GM15510 (cell line): ENCODE data around the gene PCGF1.

ENCODE experiments used
- POLR2A ChIP-seq: IDR thresholded peaks from 3 replicates; pipeline ENCODE4 v1.6.1; 2011; ENCODE audit warnings: borderline replicate concordance; ENCODE audit not compliant: insufficient read length; ENCODE audit errors: extremely low read depth

The PCGF1 gene

GRCh38 chr2:74514368-74515270 lies 7.1 kb upstream of the PCGF1 start, which contains the start of gene TLX2:
Gene TLX2 (plus strand): TSS chr2:74514450. CDS start chr2:74514807, 357 bp downstream.
- no peak for TF ChIP-seq POLR2A

DNA sequence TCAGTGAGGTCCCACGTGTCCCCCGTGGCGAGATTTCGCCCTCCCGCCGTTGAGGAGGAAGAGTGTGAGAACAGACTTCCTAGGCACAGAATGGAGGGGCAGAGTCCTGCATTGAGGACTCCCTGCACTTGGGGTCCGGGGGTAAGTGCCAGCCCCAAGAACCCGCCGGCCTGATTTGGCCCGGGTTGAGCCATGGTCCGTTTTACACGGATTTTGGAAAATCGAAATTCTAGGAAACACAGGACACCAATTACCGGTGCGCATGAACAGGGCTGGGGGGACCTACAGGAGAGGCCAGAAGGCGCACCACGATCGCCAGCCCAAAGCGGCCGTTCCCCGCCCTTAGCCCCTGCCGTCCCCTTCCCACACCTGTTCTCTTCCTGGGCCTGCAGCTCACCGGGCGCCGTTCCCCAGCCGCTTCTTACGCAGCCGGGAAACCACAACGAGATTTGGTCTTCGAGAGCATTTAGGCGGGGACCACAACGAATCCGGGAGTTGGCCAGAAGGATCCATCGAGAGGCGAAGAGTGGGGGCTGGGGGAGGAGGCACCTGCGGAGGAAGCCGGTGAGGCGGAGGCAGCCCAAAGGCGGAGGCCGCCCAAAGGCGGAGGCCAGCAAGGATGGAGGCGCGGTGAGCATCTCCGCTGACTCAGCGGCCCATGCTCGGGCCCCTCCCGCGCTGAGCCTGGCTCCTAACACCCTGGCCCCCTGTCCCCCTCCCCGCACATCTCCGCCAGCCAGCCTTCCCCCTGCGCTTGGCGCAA lies 6.3 kb upstream of the PCGF1 start:
- no peak for TF ChIP-seq POLR2A

DNA sequence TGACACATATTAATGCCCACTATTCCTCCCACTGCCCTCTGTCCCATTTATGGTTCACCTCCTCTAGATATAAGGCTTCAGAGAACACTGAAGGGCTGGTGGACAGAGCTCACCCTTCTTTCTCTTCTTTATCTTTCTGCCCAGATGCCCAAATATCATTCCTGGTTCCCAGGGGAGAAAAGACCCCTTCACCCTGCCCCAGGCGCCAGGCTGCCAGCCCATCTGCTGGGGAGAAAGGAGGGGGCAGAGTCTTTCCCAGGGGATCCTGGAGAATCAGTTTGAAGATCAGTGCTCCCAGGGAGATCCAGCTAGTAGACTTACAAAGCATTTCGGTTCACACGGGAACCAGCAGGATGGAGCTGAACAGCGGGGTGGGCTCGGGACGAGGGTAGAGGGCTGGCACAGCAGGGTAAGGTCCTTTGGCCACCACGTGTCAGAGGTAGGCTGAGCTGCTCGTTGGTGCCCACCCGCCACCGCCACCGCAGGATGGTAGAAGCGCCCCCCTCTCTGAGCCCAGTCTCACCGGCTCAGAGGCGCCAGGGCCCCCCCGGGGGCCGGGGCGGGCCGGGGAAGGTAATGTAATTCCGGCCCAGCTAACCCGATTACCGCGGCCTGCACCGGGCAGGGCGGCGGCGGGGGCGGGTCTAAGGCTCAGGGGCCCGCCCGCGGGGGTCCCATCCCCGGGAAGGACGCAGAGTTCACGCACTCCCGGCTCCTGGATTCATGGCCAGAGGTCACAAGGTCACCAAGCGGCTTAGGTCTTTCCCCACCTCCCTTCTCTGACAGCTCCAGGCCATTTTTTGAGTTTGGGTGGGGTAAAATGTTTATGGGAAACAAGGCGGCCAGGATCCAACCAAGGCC lies 5.5 kb upstream of the PCGF1 start:
- TF ChIP-seq POLR2A, result no peak

DNA sequence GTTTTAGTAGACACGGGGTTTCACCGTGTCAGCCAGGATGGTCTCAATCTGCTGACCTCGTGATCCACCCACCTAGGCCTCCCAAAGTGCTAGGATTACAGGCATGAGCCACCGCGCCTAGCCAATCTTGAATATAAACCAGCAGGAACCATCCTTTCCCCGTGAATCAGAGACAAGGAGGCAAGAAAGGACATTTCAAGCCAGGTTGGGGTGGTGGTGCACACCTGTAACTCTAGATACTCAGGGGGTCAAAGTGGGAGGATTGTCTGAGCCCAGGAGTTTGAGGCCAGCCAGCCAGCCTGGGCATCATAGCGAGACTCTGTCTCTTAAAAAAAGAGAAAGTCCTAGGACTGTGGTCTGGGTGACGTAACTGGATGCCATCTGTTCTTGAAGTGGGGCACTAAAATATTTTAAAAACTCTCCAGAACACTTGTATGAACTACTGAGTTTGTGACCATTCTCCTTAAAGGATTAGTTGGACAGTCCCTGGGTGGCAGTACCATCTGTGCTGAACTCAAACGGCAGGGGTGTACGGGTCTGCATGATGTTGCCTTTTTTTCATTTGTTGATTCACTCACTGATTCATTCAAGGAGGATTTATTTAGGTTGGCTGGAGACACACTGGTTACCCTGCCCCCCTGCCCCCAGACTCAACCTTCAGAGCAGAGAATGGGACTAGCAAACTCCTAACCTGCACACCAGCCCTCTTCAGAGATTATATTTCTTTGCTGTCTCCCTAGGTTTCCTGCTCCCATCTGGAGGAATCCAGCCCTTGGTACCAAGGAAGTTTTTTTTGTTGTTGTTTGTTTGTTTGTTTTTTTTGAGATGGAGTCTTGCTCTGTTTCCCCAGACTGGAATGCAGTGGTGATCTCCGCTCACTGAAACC lies 3.9 kb upstream of the PCGF1 start:
- TF ChIP-seq POLR2A, result no peak

DNA sequence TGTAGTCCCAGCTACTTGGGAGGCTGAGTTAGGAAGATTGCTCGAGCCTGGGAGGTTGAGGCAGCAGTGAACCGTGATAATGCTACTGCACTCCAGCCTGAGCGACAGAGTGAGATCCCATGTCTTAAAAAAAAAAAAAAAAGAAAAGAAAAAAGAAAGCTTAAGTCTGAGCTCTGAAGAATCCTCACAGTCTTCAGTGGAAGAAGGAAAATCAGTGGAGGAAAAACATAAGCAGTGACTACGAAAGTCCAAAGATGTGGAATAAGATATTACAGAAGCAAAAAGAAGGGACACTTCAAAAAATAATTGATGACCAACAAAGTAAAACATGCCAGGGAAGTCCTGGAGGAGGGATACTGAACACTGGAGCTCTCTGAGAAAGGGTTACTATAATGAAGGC lies 2.8 kb upstream of the PCGF1 start:
- no peak for TF ChIP-seq POLR2A

DNA sequence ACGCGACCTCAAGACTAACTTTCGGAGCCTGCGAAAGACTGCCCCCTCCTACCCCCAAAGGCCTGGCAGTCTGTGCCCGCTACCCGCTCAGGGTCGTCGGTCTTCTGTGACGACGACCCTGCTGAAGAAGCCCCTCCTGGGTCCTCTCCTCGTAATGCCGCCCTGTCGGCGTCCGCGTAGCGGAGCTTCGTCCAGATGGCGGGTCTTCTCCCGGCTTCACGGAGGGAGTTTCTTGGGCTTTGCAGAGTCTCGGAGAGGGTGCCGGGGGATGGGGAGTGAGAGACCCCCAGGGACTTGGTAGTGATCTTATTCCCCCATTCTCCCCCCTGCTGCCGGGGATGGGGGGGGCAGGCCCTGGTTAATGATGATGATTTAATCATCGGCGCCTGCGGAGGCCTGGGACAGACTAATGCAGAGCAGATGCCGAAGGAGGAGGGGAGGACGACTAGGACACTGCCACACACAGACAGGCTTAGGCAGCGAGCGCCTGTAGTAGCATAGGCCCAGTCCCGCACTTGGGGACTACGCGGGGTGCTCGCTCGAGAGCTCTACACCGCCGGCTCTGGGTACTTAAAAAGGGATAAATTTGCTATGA lies 528 bp upstream of the PCGF1 start:
- TF ChIP-seq POLR2A, result no peak

- TF ChIP-seq POLR2A, result no peak
Measured at GRCh38 chr2:74505448-74506246, 1.8 kb downstream of the PCGF1 start.

DNA sequence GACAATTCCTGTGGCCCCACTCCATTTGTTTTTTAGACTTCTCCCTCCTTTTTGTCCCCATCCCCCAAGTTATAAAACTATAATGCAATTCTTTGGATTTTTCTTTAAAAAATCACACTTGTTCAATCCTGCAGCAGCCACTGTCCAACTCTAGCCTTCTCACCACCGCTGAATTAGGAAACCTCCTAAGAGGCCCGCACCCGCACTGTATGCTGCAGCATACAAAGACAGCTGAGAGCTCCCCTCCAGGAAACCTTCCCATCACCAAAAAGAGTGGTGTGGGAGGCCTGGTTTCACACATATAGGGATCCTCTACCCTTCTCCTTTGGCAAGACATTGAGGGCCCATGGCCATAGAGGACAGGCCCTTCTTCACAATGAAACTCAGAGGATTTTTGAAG lies 2.9 kb downstream of the PCGF1 start:
- no peak for TF ChIP-seq POLR2A

DNA sequence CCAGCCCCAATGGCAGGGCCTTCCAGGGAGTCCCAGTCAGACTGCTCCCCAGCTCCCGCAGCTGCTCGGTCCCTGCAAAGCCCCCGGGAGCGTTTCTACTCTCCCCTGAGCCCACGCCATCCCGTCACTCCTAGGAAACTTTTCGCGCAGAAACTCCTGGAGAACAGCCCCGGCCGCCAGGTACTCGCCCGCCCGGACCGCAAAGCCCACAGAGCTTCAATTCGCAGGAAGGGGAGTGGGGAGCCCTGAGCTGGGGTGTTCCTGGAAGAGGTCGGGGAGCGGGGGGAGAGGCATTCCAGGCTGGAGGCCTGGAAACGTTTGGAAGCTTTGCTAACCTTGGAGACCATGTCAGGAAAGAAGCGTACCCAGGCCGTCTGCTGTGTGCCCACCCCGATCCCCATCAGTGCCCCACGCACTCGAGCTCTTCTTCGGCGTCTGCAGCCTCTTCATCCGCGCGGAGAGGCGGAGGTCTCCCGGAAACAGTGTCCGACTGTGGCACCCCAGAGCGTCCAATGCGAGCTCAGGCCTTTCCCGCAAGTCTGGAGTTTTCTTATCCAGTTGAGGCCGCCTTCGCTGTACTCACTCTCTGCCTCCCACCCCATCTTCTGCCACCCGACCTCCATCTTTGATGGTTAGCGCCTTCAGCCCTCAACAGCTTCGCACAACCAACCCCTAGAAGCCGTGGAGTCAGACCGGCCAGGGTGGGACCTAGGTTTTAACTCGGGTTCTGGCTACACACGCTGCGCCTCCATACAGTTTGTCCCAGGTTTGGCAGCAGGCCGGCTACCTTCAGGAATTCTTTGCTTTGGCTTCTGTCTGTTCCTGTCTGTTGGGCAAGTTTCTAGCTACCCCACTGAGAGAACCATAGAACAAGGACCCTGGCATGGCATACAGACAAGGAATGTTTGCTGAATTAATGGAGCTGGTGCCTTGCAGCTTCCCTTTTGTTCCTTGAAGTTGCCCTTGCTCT lies 3.7 kb downstream of the PCGF1 start:
- TF ChIP-seq POLR2A, result no peak

- peak; percentile 68 for TF ChIP-seq POLR2A
Measured at GRCh38 chr2:74502720-74503505, 4.6 kb downstream of the PCGF1 start.
